Measurements from ENCODE around the gene NELFE.

DNA sequence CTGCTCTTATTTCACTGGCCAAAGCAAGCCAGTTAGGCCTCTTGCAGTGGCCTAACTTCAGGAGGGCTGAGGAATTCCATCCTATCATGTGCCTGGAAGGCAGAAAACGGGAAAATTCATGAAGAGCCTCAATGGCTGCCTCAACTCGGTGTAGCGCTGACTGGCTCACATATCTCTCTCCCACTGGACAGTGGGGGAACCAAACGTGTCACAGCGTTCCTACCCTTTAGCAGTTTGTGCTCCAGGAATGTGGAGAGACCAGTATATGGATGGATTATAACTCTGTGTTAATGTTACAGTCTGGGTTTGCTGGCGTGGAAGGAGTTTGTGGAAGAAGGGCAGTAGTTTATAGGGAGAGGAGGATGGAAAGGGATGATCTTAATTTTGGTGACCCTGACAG, 43.0 kb downstream of the NELFE start:
- TF ChIP-seq SP1 (IDR thresholded peaks at IDR 0.05) = no peak
- TF ChIP-seq, protein P1, sequence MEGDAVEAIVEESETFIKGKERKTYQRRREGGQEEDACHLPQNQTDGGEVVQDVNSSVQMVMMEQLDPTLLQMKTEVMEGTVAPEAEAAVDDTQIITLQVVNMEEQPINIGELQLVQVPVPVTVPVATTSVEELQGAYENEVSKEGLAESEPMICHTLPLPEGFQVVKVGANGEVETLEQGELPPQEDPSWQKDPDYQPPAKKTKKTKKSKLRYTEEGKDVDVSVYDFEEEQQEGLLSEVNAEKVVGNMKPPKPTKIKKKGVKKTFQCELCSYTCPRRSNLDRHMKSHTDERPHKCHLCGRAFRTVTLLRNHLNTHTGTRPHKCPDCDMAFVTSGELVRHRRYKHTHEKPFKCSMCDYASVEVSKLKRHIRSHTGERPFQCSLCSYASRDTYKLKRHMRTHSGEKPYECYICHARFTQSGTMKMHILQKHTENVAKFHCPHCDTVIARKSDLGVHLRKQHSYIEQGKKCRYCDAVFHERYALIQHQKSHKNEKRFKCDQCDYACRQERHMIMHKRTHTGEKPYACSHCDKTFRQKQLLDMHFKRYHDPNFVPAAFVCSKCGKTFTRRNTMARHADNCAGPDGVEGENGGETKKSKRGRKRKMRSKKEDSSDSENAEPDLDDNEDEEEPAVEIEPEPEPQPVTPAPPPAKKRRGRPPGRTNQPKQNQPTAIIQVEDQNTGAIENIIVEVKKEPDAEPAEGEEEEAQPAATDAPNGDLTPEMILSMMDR (IDR thresholded peaks at IDR 0.05; ENCODE audit: low read depth, low read length, missing input control) = no peak
- TF ChIP-seq, protein P2, sequence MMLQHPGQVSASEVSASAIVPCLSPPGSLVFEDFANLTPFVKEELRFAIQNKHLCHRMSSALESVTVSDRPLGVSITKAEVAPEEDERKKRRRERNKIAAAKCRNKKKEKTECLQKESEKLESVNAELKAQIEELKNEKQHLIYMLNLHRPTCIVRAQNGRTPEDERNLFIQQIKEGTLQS (IDR thresholded peaks at IDR 0.05) = no peak
- TF ChIP-seq, protein P3, sequence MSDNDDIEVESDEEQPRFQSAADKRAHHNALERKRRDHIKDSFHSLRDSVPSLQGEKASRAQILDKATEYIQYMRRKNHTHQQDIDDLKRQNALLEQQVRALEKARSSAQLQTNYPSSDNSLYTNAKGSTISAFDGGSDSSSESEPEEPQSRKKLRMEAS (IDR thresholded peaks at IDR 0.05) = no peak
- no peak for TF ChIP-seq YY1 (IDR thresholded peaks at IDR 0.05)
